Vagina (tissue), 2 donors: ENCODE measurements around the gene GBP7.
"Not testable (repeated sequence)": the region's sequence is repeated elsewhere in the genome, so short reads cannot be mapped to it uniquely, and the experiment has no call there.

Experiments
- POLR2A ChIP-seq, 2 donors: fragments of 450-650 bp; IDR thresholded peaks; one replicate each; pipeline ENCODE4 v1.6.1; 2017; ENCODE audit warnings: antibody characterized with exemption in 2 of 2, mild to moderate bottlenecking in 2 of 2, moderate library complexity in 2 of 2
- POLR2AphosphoS5 ChIP-seq, 2 donors: sonication (generic); formaldehyde crosslinking; IDR thresholded peaks; one replicate each; pipeline ENCODE4 v1.9.0; 2017; ENCODE audit warnings: antibody characterized with exemption in 2 of 2, mild to moderate bottlenecking in 2 of 2, low read depth in 1 of 2; ENCODE audit not compliant: insufficient read depth in 1 of 2
- TF ChIP-seq, protein P1 (sequence below), 3 experiments: fragments of 450-650 bp in 2 of 3; fragments of 200-600 bp in 1 of 3; sonication (generic) in 1 of 3; IDR thresholded peaks; one replicate each; pipeline ENCODE4 v1.5.1; 2017 to 2019; ENCODE audit warnings: antibody characterized with exemption in 3 of 3, mild to moderate bottlenecking in 2 of 3, moderate library complexity in 2 of 3

DNA sequence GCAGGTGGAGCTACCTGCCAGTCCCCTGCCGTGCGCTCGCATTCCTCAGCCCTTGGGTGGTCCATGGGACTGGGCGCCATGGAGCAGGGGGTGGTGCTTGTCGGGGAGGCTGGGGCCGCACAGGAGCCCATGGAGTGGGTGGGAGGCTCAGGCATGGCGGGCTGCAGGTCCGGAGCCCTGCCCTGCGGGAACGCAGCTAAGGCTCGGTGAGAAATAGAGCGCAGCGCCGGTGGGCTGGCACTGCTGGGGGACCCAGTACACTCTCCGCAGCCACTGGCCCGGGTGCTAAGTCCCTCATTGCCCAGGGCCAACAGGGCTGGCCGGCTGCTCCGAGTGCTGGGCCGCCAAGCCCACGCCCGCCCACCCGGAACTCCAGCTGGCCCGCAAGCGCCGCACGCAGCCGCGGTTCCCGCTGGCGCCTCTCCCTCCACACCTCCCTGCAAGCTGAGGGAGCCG is 47.8 kb downstream of the GBP7 start:
- TF ChIP-seq POLR2A (IDR thresholded peaks at IDR 0.05); POLR2AphosphoS5 (IDR thresholded peaks at IDR 0.05; ENCODE audit: insufficient read depth in 1 of 2, low read depth in 1 of 2): not testable (repeated sequence)
- TF ChIP-seq, protein P1, sequence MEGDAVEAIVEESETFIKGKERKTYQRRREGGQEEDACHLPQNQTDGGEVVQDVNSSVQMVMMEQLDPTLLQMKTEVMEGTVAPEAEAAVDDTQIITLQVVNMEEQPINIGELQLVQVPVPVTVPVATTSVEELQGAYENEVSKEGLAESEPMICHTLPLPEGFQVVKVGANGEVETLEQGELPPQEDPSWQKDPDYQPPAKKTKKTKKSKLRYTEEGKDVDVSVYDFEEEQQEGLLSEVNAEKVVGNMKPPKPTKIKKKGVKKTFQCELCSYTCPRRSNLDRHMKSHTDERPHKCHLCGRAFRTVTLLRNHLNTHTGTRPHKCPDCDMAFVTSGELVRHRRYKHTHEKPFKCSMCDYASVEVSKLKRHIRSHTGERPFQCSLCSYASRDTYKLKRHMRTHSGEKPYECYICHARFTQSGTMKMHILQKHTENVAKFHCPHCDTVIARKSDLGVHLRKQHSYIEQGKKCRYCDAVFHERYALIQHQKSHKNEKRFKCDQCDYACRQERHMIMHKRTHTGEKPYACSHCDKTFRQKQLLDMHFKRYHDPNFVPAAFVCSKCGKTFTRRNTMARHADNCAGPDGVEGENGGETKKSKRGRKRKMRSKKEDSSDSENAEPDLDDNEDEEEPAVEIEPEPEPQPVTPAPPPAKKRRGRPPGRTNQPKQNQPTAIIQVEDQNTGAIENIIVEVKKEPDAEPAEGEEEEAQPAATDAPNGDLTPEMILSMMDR (IDR thresholded peaks at IDR 0.05), result not testable (repeated sequence)
